GM10847 (cell line): Measurements from ENCODE around the gene NATD1.

Experiments
- POLR2A ChIP-seq: IDR thresholded peaks from 2 replicates; pipeline ENCODE4 v1.6.1; 2011; ENCODE audit not compliant: insufficient read length; ENCODE audit errors: extremely low read depth

NATD1 gene

GRCh38 chr17:21246698-21247097 lies 6.5 kb downstream of the NATD1 start:
- TF ChIP-seq POLR2A = no peak

- TF ChIP-seq POLR2A = no peak
These were observed 7.5 kb downstream of the NATD1 start for GRCh38 chr17:21245639-21246084.

GRCh38 chr17:21243516-21244303 lies 9.5 kb downstream of the NATD1 start:
- TF ChIP-seq POLR2A = no peak

- TF ChIP-seq POLR2A = no peak
These were observed 10.3 kb downstream of the NATD1 start for GRCh38 chr17:21242780-21243515.

- TF ChIP-seq POLR2A = no peak
These were observed 11.0 kb downstream of the NATD1 start for GRCh38 chr17:21242026-21242697.

GRCh38 chr17:21241564-21241963 lies 11.6 kb downstream of the NATD1 start:
- no peak for TF ChIP-seq POLR2A

GRCh38 chr17:21240369-21241055 lies 12.7 kb downstream of the NATD1 start:
- no peak for TF ChIP-seq POLR2A

GRCh38 chr17:21239680-21240368 lies 13.4 kb downstream of the NATD1 start:
- no peak for TF ChIP-seq POLR2A

- no peak for TF ChIP-seq POLR2A
These were observed 17.3 kb downstream of the NATD1 start for GRCh38 chr17:21235921-21236320.

GRCh38 chr17:21233581-21234347 lies 19.4 kb downstream of the NATD1 start:
- no peak for TF ChIP-seq POLR2A

- TF ChIP-seq POLR2A = no peak
These were observed 21.0 kb downstream of the NATD1 start for GRCh38 chr17:21232033-21232749.

- TF ChIP-seq POLR2A = no peak
These were observed 21.7 kb downstream of the NATD1 start for GRCh38 chr17:21231533-21231932.

GRCh38 chr17:21228845-21229244 lies 24.4 kb downstream of the NATD1 start:
- no peak for TF ChIP-seq POLR2A
